K562 (cell line): ENCODE data around the gene PGP. TPM values are rescaled to one million over a fixed set of nuclear protein-coding genes. Genes with fewer than 3 reads are reported as not detected.

Source experiments
- ATAC-seq: fragments of 200-7000 bp; cut with Tn5 transposase; 3 replicates; pipeline ENCODE4 v1.9.1; 2020; ENCODE audit warnings: moderate library complexity
- BruUV-seq: library from RNA; stranded (reverse); fragments of 400-500 nt; replicated peaks from 2 replicates; lab custom pipeline; 2021; lab: Mats Ljungman, UMichigan
- CTCF ChIA-PET: fragments of 300-600 bp; formaldehyde crosslinking; extraction: SDS; loops from one replicate; lab custom pipeline; 2021; ENCODE audit warnings: low intra/inter-chr PET ratio; lab: Yijun Ruan, JAX
- POLR2A ChIA-PET: fragments of 300-600, 350-650 bp; sonication (Branson Sonifier 250); formaldehyde crosslinking; extraction: SDS; loops from one replicate; lab custom pipeline; 2021; ENCODE audit warnings: antibody characterized with exemption, inconsistent platforms; lab: Yijun Ruan, JAX
- DNase-seq, 4 experiments: peaks; one replicate each; pipeline versions ENCODE4 v3.0.0 to v3.0.0-alpha.2; 2011 to 2018; ENCODE audit warnings: low spot score in 3 of 4, mixed read lengths in 3 of 4; ENCODE audit errors: extremely low read depth in 1 of 4
- FAIRE-seq: peaks from 2 replicates; lab custom pipeline; 2011; peaks lifted over from hg19 to GRCh38; lab: Jason Lieb, UNC
- H2AFZ ChIP-seq: 2 replicates; pipeline ENCODE4 v1.6.0; 2011; ENCODE audit warnings: low read depth, low read length, control low read depth, inconsistent platforms
- H3K27ac ChIP-seq: fragments of 200-600 bp; 3 replicates; pipeline ENCODE4 v1.8.0; 2011; ENCODE audit warnings: low read depth, mild to moderate bottlenecking, control low read depth, inconsistent platforms, low read length, moderate library complexity, mixed read lengths; ENCODE audit errors: extremely low read depth
- H3K27me3 ChIP-seq, 2 experiments: fragments of 300-600 bp in 1 of 2; 2 replicates in 1 of 2; 3 replicates in 1 of 2; pipeline versions ENCODE4 v1.6.0 to v1.8.0; 2011; ENCODE audit warnings: inconsistent platforms in 2 of 2, low read length in 2 of 2, mild to moderate bottlenecking in 1 of 2, mixed read lengths in 1 of 2, moderate library complexity in 1 of 2; ENCODE audit not compliant: control insufficient read depth in 2 of 2, insufficient read depth in 2 of 2
- H3K36me3 ChIP-seq: fragments of 300-600 bp; 3 replicates; pipeline ENCODE4 v1.8.0; 2011; ENCODE audit warnings: mild to moderate bottlenecking, low read length, inconsistent platforms; ENCODE audit not compliant: control insufficient read depth, insufficient read depth
- H3K4me1 ChIP-seq, 2 experiments: fragments of 200-600 bp in 1 of 2; replicated peaks in 1 of 2; 2 replicates in 1 of 2; 3 replicates in 1 of 2; pipeline versions ENCODE4 v1.5.1 to v1.8.0; 2011; ENCODE audit warnings: inconsistent platforms in 2 of 2, low read length in 2 of 2, mild to moderate bottlenecking in 1 of 2, mixed read lengths in 1 of 2, moderate library complexity in 1 of 2; ENCODE audit not compliant: control insufficient read depth in 2 of 2, insufficient read depth in 2 of 2
- H3K4me2 ChIP-seq: 2 replicates; pipeline ENCODE4 v1.6.1; 2011; ENCODE audit warnings: low read length, control low read depth, inconsistent platforms, mixed read lengths; ENCODE audit not compliant: insufficient read depth
- H3K4me3 ChIP-seq: fragments of 200-600 bp; sonication (generic), shearing (Covaris generic); 2 replicates; pipeline ENCODE4 v1.5.1; 2016; ENCODE audit warnings: control low read depth, inconsistent platforms
- H3K79me2 ChIP-seq: fragments of 200-600 bp; 3 replicates; pipeline ENCODE4 v1.8.0; 2011; ENCODE audit warnings: low read length, inconsistent platforms; ENCODE audit not compliant: control insufficient read depth, insufficient read depth
- H3K9ac ChIP-seq, 2 experiments: 2 replicates each; pipeline versions ENCODE4 v1.6.0 to v1.6.1; 2011; ENCODE audit warnings: low read depth in 2 of 2, low read length in 2 of 2, control low read depth in 1 of 2, inconsistent platforms in 1 of 2, mild to moderate bottlenecking in 1 of 2, mixed read lengths in 1 of 2; ENCODE audit not compliant: insufficient read depth in 1 of 2
- H3K9me1 ChIP-seq: one replicate; pipeline ENCODE4 v1.6.0; 2011; ENCODE audit warnings: inconsistent platforms, mild to moderate bottlenecking, low read length, moderate library complexity; ENCODE audit not compliant: control insufficient read depth, insufficient read depth
- H3K9me3 ChIP-seq: replicated peaks from 2 replicates; pipeline ENCODE4 v1.5.1; 2011; ENCODE audit warnings: low read depth, low read length, inconsistent platforms; ENCODE audit not compliant: control insufficient read depth, insufficient read depth
- H4K20me1 ChIP-seq: replicated peaks from 2 replicates; pipeline ENCODE4 v1.6.1; 2011; ENCODE audit warnings: low read length, inconsistent platforms, mixed read lengths; ENCODE audit not compliant: control insufficient read depth, insufficient read depth
- C11orf30 ChIP-seq: fragments of 450-650 bp; IDR thresholded peaks from 2 replicates; pipeline ENCODE4 v1.6.1; 2016; ENCODE audit warnings: low read depth, mild to moderate bottlenecking
- DACH1 ChIP-seq: fragments of 450-650 bp; IDR thresholded peaks from 2 replicates; pipeline ENCODE4 v1.6.1; 2018; ENCODE audit not compliant: partially characterized antibody
- FOXJ2 ChIP-seq: fragments of 200-800 bp; sonication (Bioruptor generic); IDR thresholded peaks from 2 replicates; pipeline ENCODE4 v1.6.1; 2016; ENCODE audit warnings: missing genetic modification characterization, missing compliant biosample characterization
- FOXK2 ChIP-seq, 2 experiments: fragments of 450-650 bp; IDR thresholded peaks in 1 of 2; conservative IDR thresholded peaks in 1 of 2; 2 replicates each; pipeline ENCODE4 v1.6.1; 2016; ENCODE audit warnings: low read depth in 2 of 2, mild to moderate bottlenecking in 1 of 2
- MTA3 ChIP-seq: fragments of 450-650 bp; formaldehyde crosslinking; IDR thresholded peaks from 2 replicates; pipeline ENCODE4 v1.6.1; 2017; ENCODE audit warnings: mild to moderate bottlenecking, borderline replicate concordance
- NR4A1 ChIP-seq, 2 experiments: fragments of 250-450 bp in 1 of 2; fragments of 450-650 bp in 1 of 2; sonication (Bioruptor Pico) in 1 of 2; IDR thresholded peaks; 2 replicates each; pipeline versions ENCODE4 v1.4.0 to v1.6.1; 2016 to 2020; ENCODE audit warnings: mild to moderate bottlenecking in 2 of 2, missing compliant biosample characterization in 1 of 2, missing genetic modification characterization in 1 of 2, moderate library complexity in 1 of 2
- PCBP1 ChIP-seq: fragments of 200-400 bp; formaldehyde crosslinking; IDR thresholded peaks from 2 replicates; pipeline ENCODE4 v1.6.1; 2018; ENCODE audit warnings: mild to moderate bottlenecking, low read depth, low read length; ENCODE audit not compliant: poor library complexity, severe bottlenecking
- PYGO2 ChIP-seq: fragments of 450-650 bp; IDR thresholded peaks from 2 replicates; pipeline ENCODE4 v1.6.1; 2016; ENCODE audit warnings: mild to moderate bottlenecking, missing genetic modification characterization, moderate library complexity, missing compliant biosample characterization
- TSC22D4 ChIP-seq: fragments of 450-650 bp; IDR thresholded peaks from 2 replicates; pipeline ENCODE4 v1.6.1; 2016; ENCODE audit warnings: missing genetic modification characterization, missing biosample characterization, control low read depth
- YY1 ChIP-seq, 3 experiments: IDR thresholded peaks; 2 replicates each; pipeline ENCODE4 v1.6.1; 2011; ENCODE audit warnings: low read length in 2 of 3, mild to moderate bottlenecking in 2 of 3, moderate library complexity in 2 of 3, borderline replicate concordance in 1 of 3, control low read depth in 1 of 3, low read depth in 1 of 3; ENCODE audit not compliant: insufficient read depth in 3 of 3, insufficient replicate concordance in 2 of 3, control insufficient read depth in 1 of 3, insufficient read length in 1 of 3; ENCODE audit errors: extremely low read depth in 1 of 3
- ZFP30 ChIP-seq: fragments of 250-450 bp; sonication (Bioruptor Pico); IDR thresholded peaks from 2 replicates; pipeline ENCODE4 v1.8.0; 2022; ENCODE audit warnings: moderate library complexity, mild to moderate bottlenecking, inconsistent platforms, borderline replicate concordance
- ZFP36 ChIP-seq: fragments of 150-350 bp; IDR thresholded peaks from 2 replicates; pipeline ENCODE4 v1.6.1; 2018; ENCODE audit warnings: low read length, low read depth; ENCODE audit not compliant: partially characterized antibody
- ZKSCAN8 ChIP-seq: fragments of 200-800 bp; sonication (Bioruptor generic); IDR thresholded peaks from 2 replicates; pipeline ENCODE4 v1.6.1; 2016; ENCODE audit warnings: missing genetic modification characterization, missing compliant biosample characterization
- ZNF274 ChIP-seq: IDR thresholded peaks from 2 replicates; pipeline ENCODE4 v1.6.1; 2011; ENCODE audit warnings: low read depth, mild to moderate bottlenecking, low read length, moderate library complexity, borderline replicate concordance
- ZNF347 ChIP-seq: fragments of 450-650 bp; formaldehyde crosslinking; IDR thresholded peaks from 2 replicates; pipeline ENCODE4 v1.4.0; 2020; ENCODE audit warnings: low read depth, mild to moderate bottlenecking, moderate library complexity
- ZNF408 ChIP-seq: fragments of 250-450 bp; sonication (Bioruptor Pico); IDR thresholded peaks from 2 replicates; pipeline ENCODE4 v1.4.0; 2020; ENCODE audit warnings: low read depth, mild to moderate bottlenecking, moderate library complexity
- WGBS: fragments of 100-300 bp; shearing (Covaris generic); methylation state at CpG from one replicate; pipeline ENCODE4 v1.1.6; 2016; ENCODE audit warnings: low coverage, mixed read lengths; ENCODE audit not compliant: insufficient coverage; ENCODE audit errors: missing lambda C conversion rate; 5-methylcytosine and 5-hydroxymethylcytosine counted together
- in situ Hi-C: fragments of 300-500 bp; cut with MboI; formaldehyde crosslinking; loops from 4 replicates; pipeline ENCODE4 v1.15.0; 2018; ENCODE audit warnings: inconsistent platforms, mixed read lengths
- intact Hi-C: fragments of 100-400 bp; cut with micrococcal nuclease; formaldehyde crosslinking; loops from 2 replicates; pipeline ENCODE4 v1.14.2; 2022
- polyA plus RNA-seq, 8 experiments: library from polyadenylated mRNA; depleted of rRNA in 4 of 8; stranded (reverse) in 5 of 8; unstranded in 3 of 8; fragments of >200 nt; fragmentation: Nextera tagmentation in 2 of 8; fragmentation: Illumina TruSeq in 1 of 8; extraction: Ambion mirVana in 2 of 8; extraction: Trizol in 1 of 8; gene quantifications; 2 replicates each; pipeline versions ENCODE4 v1.2.1 to v1.2.3, GENCODE V29; 2011 to 2014; ENCODE audit warnings: inconsistent platforms in 1 of 8, missing spikeins in 1 of 8
- total RNA-seq, 7 experiments: library from RNA; depleted of rRNA in 6 of 7; stranded (reverse); fragments of >200 nt in 6 of 7; fragmentation: Illumina TruSeq in 2 of 7; extraction: Trizol in 2 of 7; gene quantifications; 2 replicates each; pipeline versions ENCODE4 v1.2.1 to v1.2.3, GENCODE V29; 2011 to 2021; ENCODE audit warnings: low replicate concordance in 1 of 7
- TF ChIP-seq, protein P1 (sequence below): fragments of 450-650 bp; IDR thresholded peaks from 2 replicates; pipeline ENCODE4 v1.6.1; 2016; ENCODE audit warnings: antibody characterized with exemption
- TF ChIP-seq, protein P2 (sequence below): fragments of 250-450 bp; sonication (Bioruptor Pico); IDR thresholded peaks from 2 replicates; pipeline ENCODE4 v1.8.0; 2021; ENCODE audit warnings: moderate library complexity, mild to moderate bottlenecking, inconsistent platforms

PGP gene
- total and polyA plus RNA-seq, 9 of the 15 experiments (the other 6 are each of a cell fraction or from before 2014, with no cell fraction given): 1.1 to 57.6 (median 19.6) TPM

DNA sequence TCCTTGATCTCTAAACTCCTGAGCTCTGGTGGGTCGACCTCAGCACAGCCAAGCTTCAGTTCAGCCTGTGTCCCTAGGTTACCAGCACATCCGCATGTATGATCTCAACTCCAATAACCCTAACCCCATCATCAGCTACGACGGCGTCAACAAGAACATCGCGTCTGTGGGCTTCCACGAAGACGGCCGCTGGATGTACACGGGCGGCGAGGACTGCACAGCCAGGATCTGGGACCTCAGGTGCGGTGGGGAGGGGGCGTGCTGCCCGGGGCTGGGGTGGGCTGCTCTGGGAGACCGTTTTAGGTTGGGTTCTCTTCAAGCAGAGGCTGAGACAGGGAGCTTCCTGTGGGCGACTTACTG lies 8.2 kb downstream of the PGP start (continued):
- TF ChIP-seq DACH1 (no peak), PCBP1 (no peak), ZNF347 (CRISPR knock-in tag) (no peak), FOXK2 (conservative IDR thresholded peaks at IDR 0.05 in 1 of 2, IDR thresholded peaks at IDR 0.05 in 1 of 2; ENCODE audit: low read depth in 2 of 2) (no peak), FOXJ2 (tag) (no peak), ZFP30 (CRISPR knock-in tag) (no peak)
- TF ChIP-seq, protein P1, sequence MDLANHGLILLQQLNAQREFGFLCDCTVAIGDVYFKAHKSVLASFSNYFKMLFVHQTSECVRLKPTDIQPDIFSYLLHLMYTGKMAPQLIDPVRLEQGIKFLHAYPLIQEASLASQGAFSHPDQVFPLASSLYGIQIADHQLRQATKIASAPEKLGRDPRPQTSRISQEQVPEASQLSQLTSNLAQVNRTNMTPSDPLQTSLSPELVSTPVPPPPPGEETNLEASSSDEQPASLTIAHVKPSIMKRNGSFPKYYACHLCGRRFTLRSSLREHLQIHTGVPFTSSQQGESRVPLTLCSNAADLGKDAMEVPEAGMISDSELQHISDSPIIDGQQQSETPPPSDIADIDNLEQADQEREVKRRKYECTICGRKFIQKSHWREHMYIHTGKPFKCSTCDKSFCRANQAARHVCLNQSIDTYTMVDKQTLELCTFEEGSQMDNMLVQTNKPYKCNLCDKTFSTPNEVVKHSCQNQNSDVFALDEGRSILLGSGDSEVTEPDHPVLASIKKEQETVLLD: no peak
- TF ChIP-seq, all 486 proteins: peak for 0

DNA sequence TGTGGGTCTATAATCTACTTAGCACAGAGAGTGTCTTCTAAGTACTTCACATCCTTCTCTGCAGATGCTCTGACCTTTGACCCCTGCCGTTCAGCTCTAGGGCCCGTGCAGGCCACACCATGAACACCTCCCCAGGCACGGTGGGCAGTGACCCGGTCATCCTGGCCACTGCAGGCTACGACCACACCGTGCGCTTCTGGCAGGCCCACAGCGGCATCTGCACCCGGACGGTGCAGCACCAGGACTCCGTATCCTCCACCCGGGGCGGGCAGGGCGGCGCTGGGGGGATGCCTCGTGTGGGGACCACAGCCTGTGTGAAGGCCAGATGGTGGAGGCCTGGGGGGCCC lies 8.7 kb downstream of the PGP start:
- Histone ChIP-seq H4K20me1 (peaks cover 7% of the 10 kb centered on the region), H3K9me1 (no peaks in the 10 kb centered on the region), H3K4me3 (peak overlapping the region; percentile 84), H3K4me2 (peak overlapping the region; percentile 92), H3K27ac (peak overlapping the region; percentile 93), H3K79me2 (peaks cover 42% of the 10 kb centered on the region), H3K4me1 (peaks cover 19 to 67% of the 10 kb centered on the region in 2 experiments), H3K36me3 (peaks cover 39% of the 10 kb centered on the region; the same call in 1 of the 3 replicates), H2AFZ (peak overlapping the region; percentile 100), H3K27me3 (no peaks in the 10 kb centered on the region), H3K9me3 (no peaks in the 10 kb centered on the region), H3K9ac (peak overlapping the region; percentile 92 to 96)
- no TSS peak for BruUV-seq
- DNase-seq (no peak), ATAC-seq (peak; percentile 35), FAIRE-seq (peak; percentile 84)
- in situ Hi-C loops (no loop called here), intact Hi-C loops (no loop called here)
- POLR2A ChIA-PET: interaction anchor here (0.6 to 1.4 kb wide), 6 partner anchors 8 to 50 kb away, joined by 3 to 7 read pairs (median 6); partner anchors contain the start of genes ECI1, PGP and TRAF7
- CTCF ChIA-PET: no interaction called here
- 6% methylated on average over 15 of the region's 16 CpGs for WGBS
- TF ChIP-seq ZNF408 (CRISPR knock-in tag) (no peak), ZNF274 (no peak), TSC22D4 (tag) (no peak), C11orf30 (no peak), NR4A1 (CRISPR knock-in tag; IDR thresholded peaks at IDR 0.05) (0 out of 2 replicates have a peak, but pooled peaks have one; percentile 22), NR4A1 (tag; IDR thresholded peaks at IDR 0.05) (no peak), YY1 (IDR thresholded peaks at IDR 0.05; ENCODE audit: borderline replicate concordance in 1 of 3, control insufficient read depth in 1 of 3, extremely low read depth in 1 of 3, insufficient read depth in 3 of 3, insufficient read length in 1 of 3, insufficient replicate concordance in 2 of 3, low read depth in 1 of 3, low read length in 2 of 3) (no peak), ZKSCAN8 (no peak), ZFP36 (no peak), MTA3 (no peak), PYGO2 (tag) (no peak)
- TF ChIP-seq, protein P2, sequence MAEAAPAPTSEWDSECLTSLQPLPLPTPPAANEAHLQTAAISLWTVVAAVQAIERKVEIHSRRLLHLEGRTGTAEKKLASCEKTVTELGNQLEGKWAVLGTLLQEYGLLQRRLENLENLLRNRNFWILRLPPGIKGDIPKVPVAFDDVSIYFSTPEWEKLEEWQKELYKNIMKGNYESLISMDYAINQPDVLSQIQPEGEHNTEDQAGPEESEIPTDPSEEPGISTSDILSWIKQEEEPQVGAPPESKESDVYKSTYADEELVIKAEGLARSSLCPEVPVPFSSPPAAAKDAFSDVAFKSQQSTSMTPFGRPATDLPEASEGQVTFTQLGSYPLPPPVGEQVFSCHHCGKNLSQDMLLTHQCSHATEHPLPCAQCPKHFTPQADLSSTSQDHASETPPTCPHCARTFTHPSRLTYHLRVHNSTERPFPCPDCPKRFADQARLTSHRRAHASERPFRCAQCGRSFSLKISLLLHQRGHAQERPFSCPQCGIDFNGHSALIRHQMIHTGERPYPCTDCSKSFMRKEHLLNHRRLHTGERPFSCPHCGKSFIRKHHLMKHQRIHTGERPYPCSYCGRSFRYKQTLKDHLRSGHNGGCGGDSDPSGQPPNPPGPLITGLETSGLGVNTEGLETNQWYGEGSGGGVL (CRISPR knock-in tag): no peak
